Measurements from ENCODE around the gene KCNH2. TPM values are rescaled to one million over a fixed set of nuclear protein-coding genes. Genes with fewer than 3 reads are reported as not detected.

The KCNH2 gene
- total RNA-seq, 2 experiments from 2014 or later: 5.8 to 7.5 TPM

DNA sequence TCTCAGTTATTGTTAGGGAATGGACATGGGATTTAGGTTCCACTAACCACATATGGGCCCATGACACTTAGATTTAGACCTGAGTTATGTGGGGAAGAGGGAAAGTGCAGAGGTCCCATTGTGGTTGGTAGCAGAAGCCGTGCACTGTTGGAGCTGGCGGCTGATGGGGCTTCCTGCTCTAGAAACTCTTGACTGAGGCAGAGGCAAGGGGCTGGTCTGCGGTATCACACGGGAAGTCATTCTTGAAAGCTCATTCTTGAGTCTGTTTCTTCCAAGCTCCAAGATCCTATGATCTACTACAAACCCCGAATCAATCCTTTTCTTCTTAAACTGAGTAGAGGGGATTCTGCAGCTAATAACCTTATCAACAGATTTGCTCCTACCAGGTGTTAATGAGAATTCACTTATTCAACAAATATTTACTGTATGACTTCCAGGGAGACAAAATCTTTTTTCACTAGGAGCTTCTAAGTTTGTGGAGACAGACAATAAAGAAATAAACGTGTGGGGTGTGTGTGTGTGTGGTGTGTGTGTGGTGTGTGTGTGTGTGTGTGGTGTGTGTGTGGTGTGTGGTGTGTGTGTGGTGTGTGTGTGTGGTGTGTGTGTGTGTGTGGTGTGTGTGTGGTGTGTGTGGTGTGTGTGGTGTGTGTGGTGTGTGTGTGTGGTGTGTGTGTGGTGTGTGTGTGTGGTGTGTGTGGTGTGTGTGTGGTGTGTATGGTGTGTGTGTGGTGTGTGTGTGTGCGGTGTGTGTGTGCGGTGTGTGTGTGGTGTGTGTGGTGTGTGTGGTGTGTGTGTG lies 68.7 kb downstream of the KCNH2 start:
- H3K36me3 ChIP-seq (ENCODE audit: insufficient read depth, low read length): no peaks in the 10 kb centered on the region
- no peaks in the 10 kb centered on the region for H3K9me3 ChIP-seq (ENCODE audit: low read length)
- no peak overlapping the region for H3K4me3 ChIP-seq (ENCODE audit: low read depth, low read length, poor library complexity, severe bottlenecking)
- no peaks in the 10 kb centered on the region for H3K79me2 ChIP-seq (ENCODE audit: insufficient read depth, low read depth, low read length)
- no peak overlapping the region for H3K4me2 ChIP-seq (ENCODE audit: low read length)
- no peak overlapping the region for H2AFZ ChIP-seq (ENCODE audit: low read length)
- intact Hi-C loops (cut with micrococcal nuclease; ENCODE audit: unreplicated experiment): no loop called here
- ChIA-PET CTCF (ENCODE audit: unreplicated experiment) (interaction anchor here (0.6 to 1.1 kb wide), 2 partner anchors 11 to 1106 kb away, joined by 4 read pairs; no protein-coding TSS in a partner anchor), POLR2A (interaction anchor here (0.6 to 1.1 kb wide), 5 partner anchors 11 to 1039 kb away, joined by 3 to 8 read pairs (median 4); no protein-coding TSS in a partner anchor)
- no peak overlapping the region for H3K27ac ChIP-seq (ENCODE audit: low read depth, low read length, poor library complexity, severe bottlenecking)
- no peak for DNase-seq (ENCODE audit: low spot score)
- no TSS peak for BruUV-seq (replicated peaks)
- no peaks in the 10 kb centered on the region for H4K20me1 ChIP-seq (ENCODE audit: insufficient read depth, low read length)
- no peaks in the 10 kb centered on the region for H3K4me1 ChIP-seq (ENCODE audit: insufficient read depth, low read length, poor library complexity, severe bottlenecking)
- 0 out of 2 replicates have a peak, but pooled peaks cover 2% of the 10 kb centered on the region for H3K9me2 ChIP-seq (ENCODE audit: insufficient read depth, low read length)
- no peak for TF ChIP-seq EZH2phosphoT487 (IDR thresholded peaks at IDR 0.05; ENCODE audit: borderline replicate concordance, low read depth, low read length)
- TF ChIP-seq, protein P1, sequence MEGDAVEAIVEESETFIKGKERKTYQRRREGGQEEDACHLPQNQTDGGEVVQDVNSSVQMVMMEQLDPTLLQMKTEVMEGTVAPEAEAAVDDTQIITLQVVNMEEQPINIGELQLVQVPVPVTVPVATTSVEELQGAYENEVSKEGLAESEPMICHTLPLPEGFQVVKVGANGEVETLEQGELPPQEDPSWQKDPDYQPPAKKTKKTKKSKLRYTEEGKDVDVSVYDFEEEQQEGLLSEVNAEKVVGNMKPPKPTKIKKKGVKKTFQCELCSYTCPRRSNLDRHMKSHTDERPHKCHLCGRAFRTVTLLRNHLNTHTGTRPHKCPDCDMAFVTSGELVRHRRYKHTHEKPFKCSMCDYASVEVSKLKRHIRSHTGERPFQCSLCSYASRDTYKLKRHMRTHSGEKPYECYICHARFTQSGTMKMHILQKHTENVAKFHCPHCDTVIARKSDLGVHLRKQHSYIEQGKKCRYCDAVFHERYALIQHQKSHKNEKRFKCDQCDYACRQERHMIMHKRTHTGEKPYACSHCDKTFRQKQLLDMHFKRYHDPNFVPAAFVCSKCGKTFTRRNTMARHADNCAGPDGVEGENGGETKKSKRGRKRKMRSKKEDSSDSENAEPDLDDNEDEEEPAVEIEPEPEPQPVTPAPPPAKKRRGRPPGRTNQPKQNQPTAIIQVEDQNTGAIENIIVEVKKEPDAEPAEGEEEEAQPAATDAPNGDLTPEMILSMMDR (conservative IDR thresholded peaks at IDR 0.05; ENCODE audit: low read length): no peak

DNA sequence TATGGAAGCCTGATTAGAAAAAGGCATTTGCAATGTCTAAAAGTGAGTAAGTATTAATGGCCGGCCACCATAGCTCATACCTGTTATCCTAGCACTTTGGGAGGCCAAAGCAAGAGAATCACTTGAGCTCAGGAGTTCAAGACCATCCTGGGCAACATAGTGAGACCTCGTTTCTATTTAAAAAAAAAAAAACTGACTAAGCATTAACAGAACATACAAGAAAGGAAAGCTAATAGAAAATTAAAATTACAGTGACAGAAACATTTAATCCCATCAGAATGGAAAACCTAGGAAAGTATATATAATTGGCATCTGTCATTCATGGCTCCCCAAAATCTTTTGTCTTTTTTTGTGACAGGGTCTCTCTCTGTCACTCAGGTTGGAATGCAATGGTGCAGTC lies 69.9 kb downstream of the KCNH2 start:
- Histone ChIP-seq H3K79me2 (ENCODE audit: insufficient read depth, low read depth, low read length) (no peaks in the 10 kb centered on the region), H3K36me3 (ENCODE audit: insufficient read depth, low read length) (no peaks in the 10 kb centered on the region), H3K27ac (ENCODE audit: low read depth, low read length, poor library complexity, severe bottlenecking) (no peak overlapping the region), H3K4me2 (ENCODE audit: low read length) (no peak overlapping the region), H4K20me1 (ENCODE audit: insufficient read depth, low read length) (no peaks in the 10 kb centered on the region), H3K4me1 (ENCODE audit: insufficient read depth, low read length, poor library complexity, severe bottlenecking) (peaks cover 9% of the 10 kb centered on the region), H3K4me3 (ENCODE audit: low read depth, low read length, poor library complexity, severe bottlenecking) (no peak overlapping the region), H3K9me2 (ENCODE audit: insufficient read depth, low read length) (0 out of 2 replicates have a peak, but pooled peaks cover 2% of the 10 kb centered on the region), H3K9me3 (ENCODE audit: low read length) (no peaks in the 10 kb centered on the region), H2AFZ (ENCODE audit: low read length) (no peak overlapping the region)
- ChIA-PET POLR2A (interaction anchor here (0.7 kb wide), 2 partner anchors 9 to 12 kb away, joined by 3 to 7 read pairs; no protein-coding TSS in a partner anchor), CTCF (ENCODE audit: unreplicated experiment) (interaction anchor here (1.1 kb wide), 1 partner anchor 10 kb away, joined by 4 read pairs; no protein-coding TSS in a partner anchor)
- intact Hi-C loops (cut with micrococcal nuclease; ENCODE audit: unreplicated experiment): no loop called here
- TF ChIP-seq, protein P1 (conservative IDR thresholded peaks at IDR 0.05; ENCODE audit: low read length): no peak
- no peak for TF ChIP-seq EZH2phosphoT487 (IDR thresholded peaks at IDR 0.05; ENCODE audit: borderline replicate concordance, low read depth, low read length)
- DNase-seq (ENCODE audit: low spot score): no peak
- no TSS peak for BruUV-seq (replicated peaks)
